Heart right ventricle (tissue), 16 donors: ENCODE measurements around the gene SULT1C3. TPM values are rescaled to one million over a fixed set of nuclear protein-coding genes. Genes with fewer than 3 reads are reported as not detected.
A peak's percentile ranks its signal among the peaks of the same experiment; 100 is the strongest.

Experiments used
- ATAC-seq, 8 donors: fragments of 200-7000 bp; cut with Tn5 transposase; one replicate each; pipeline ENCODE4 v1.9.1; 2020; ENCODE audit warnings: mild to moderate bottlenecking in 8 of 8, moderate library complexity in 8 of 8, moderate number of reproducible peaks in 1 of 8
- DNase-seq, 2 donors: peaks; one replicate each; pipeline ENCODE4 v3.0.0-alpha.2; 2020
- H3K27ac ChIP-seq, 10 donors: fragments of 200-600 bp; sonication (generic) in 2 of 10; one replicate each; pipeline versions ENCODE4 v1.5.0 to v1.8.0; 2020 to 2022; ENCODE audit warnings: mild to moderate bottlenecking in 3 of 10
- H3K27me3 ChIP-seq, 7 donors: fragments of 200-600 bp; one replicate each; pipeline ENCODE4 v1.8.0; 2021 to 2022; ENCODE audit warnings: mild to moderate bottlenecking in 2 of 7
- H3K36me3 ChIP-seq, 9 donors: fragments of 200-600 bp; sonication (generic) in 1 of 9; one replicate each; pipeline versions ENCODE4 v1.5.0 to v1.8.0; 2020 to 2022; ENCODE audit warnings: mild to moderate bottlenecking in 2 of 9
- H3K4me1 ChIP-seq, 9 donors: fragments of 200-600 bp; sonication (generic) in 1 of 9; one replicate each; pipeline versions ENCODE4 v1.5.0 to v1.8.0; 2020 to 2022; ENCODE audit warnings: mild to moderate bottlenecking in 4 of 9
- H3K4me3 ChIP-seq, 10 donors: fragments of 200-600 bp; sonication (generic) in 2 of 10; one replicate each; pipeline versions ENCODE4 v1.5.0 to v1.8.0; 2020 to 2022; ENCODE audit warnings: mild to moderate bottlenecking in 7 of 10, moderate library complexity in 2 of 10
- H3K9me3 ChIP-seq, 11 donors: fragments of 200-600 bp in 10 of 11; sonication (generic) in 2 of 11; one replicate each; pipeline versions ENCODE4 v1.5.0 to v1.8.0; 2013 to 2022; ENCODE audit warnings: mild to moderate bottlenecking in 2 of 11, control low read depth in 1 of 11, moderate library complexity in 1 of 11
- WGBS, 2 donors: extraction: QIAGEN DNeasy Blood & Tissue Kit; methylation state at CpG; one replicate each; pipeline ENCODE4 v1.1.7; 2013; ENCODE audit warnings: inconsistent platforms in 1 of 2; 5-methylcytosine and 5-hydroxymethylcytosine counted together
- intact Hi-C, 10 donors: fragments of 100-400 bp; cut with DNase I; formaldehyde crosslinking; loops; one replicate each; pipeline versions ENCODE4 v1.11.1 to v1.14.2; 2022
- polyA plus RNA-seq, 2 donors: library from polyadenylated mRNA; stranded (reverse); fragments of 200-250 nt; gene quantifications; one replicate each; pipeline ENCODE4 v1.2.3, GENCODE V29; 2013
- total RNA-seq, 10 donors: library from RNA; stranded (reverse); fragmentation: NEBNext Ultra II Directional in 3 of 10; extraction: Animal tissue kit (Norgen Biotek cat#: 25700) in 3 of 10; gene quantifications; one replicate each; pipeline versions ENCODE4 v1.2.1 to v1.2.4, GENCODE V29; 2021 to 2023
- TF ChIP-seq, protein P1 (sequence below), 9 donors: fragments of 200-600 bp; sonication (generic) in 2 of 9; IDR thresholded peaks; one replicate each; pipeline versions ENCODE4 v1.5.0 to v1.8.0; 2021 to 2022; ENCODE audit warnings: antibody characterized with exemption in 9 of 9, mild to moderate bottlenecking in 5 of 9, moderate library complexity in 1 of 9
- donor health status: Arrhythmogenic right ventricular cardiomyopathy.
- donor health status: ischemic (EF 13 %, LVEDD 7.1; RV severe dilation, severe dysfunction).
- donor health status: healthy with polysubstance abuse.
- donor health status: DM: no; HTN: yes; CAD: no.
- donor health status: DM: no; HTN: no; CAD: no.
- donor health status: ischemic (EF 25% LVEDD 6.9; RV normal size, moderate dysfunction).
- donor health status: ischemic (EF 25% LVEDD 5.7; RV mildly dilated, moderate dysfunction).
- donor health status: healthy.
- donor health status: DM: yes; HTN: yes; CAD: no.
- donor health status: Ischemic cardiomyopathy.
- donor health status: ischemic (EF 35%, LVEDD 5.7; RV mildly dilated, moderate dysfunction).
- donor health status: nonischemic (EF 11% LVEDD 7.7; RV severe dilation, severe dysfunction).
- donor health status: DM: yes; HTN: yes; CAD: no.
- donor health status: PGD.
- donor health status: ischemic (EF 29% LVEDD 5.4; RV normal size, mild dysfunction).
- donor health status: nonischemic (EF 23%, LVEDD 6.1; RV moderate dilation, normal function).

SULT1C3 gene
- total and polyA plus RNA-seq, 12 donors, result not detected

DNA sequence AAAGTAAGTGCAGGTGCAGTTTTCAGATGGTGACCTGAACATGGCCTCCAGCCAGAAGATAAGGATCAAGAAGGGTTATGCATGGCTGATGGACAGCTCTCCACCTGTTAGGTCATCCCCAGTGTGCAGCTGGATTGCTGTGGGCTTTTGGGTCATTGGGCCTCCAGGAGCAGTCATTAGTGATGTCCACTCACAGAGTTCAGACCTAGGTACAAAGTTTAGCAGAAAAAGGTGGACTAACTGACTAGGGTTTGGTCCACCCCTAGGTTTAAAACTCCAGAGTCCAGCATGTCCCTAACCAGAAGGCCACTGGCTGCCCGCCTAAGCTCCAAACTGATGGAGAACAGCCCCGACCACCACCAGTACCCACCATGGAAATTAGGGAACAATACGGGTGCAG is 30.6 kb downstream of the SULT1C3 start:
- Histone ChIP-seq H3K27ac (no peak overlapping the region), H3K9me3 (no peaks in the 10 kb centered on the region), H3K4me1 (peaks cover 0 to 5% (median 0%) of the 10 kb centered on the region in 9 donors), H3K4me3 (no peak overlapping the region), H3K27me3 (no peaks in the 10 kb centered on the region), H3K36me3 (no peaks in the 10 kb centered on the region)
- WGBS, 2 donors, result 81 to 98% methylated on average over 3 of the region's 3 CpGs
- ATAC-seq (no peak), DNase-seq (no peak)
- TF ChIP-seq, protein P1, sequence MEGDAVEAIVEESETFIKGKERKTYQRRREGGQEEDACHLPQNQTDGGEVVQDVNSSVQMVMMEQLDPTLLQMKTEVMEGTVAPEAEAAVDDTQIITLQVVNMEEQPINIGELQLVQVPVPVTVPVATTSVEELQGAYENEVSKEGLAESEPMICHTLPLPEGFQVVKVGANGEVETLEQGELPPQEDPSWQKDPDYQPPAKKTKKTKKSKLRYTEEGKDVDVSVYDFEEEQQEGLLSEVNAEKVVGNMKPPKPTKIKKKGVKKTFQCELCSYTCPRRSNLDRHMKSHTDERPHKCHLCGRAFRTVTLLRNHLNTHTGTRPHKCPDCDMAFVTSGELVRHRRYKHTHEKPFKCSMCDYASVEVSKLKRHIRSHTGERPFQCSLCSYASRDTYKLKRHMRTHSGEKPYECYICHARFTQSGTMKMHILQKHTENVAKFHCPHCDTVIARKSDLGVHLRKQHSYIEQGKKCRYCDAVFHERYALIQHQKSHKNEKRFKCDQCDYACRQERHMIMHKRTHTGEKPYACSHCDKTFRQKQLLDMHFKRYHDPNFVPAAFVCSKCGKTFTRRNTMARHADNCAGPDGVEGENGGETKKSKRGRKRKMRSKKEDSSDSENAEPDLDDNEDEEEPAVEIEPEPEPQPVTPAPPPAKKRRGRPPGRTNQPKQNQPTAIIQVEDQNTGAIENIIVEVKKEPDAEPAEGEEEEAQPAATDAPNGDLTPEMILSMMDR (IDR thresholded peaks at IDR 0.05), result no peak
- intact Hi-C loops, result no loop called here

DNA sequence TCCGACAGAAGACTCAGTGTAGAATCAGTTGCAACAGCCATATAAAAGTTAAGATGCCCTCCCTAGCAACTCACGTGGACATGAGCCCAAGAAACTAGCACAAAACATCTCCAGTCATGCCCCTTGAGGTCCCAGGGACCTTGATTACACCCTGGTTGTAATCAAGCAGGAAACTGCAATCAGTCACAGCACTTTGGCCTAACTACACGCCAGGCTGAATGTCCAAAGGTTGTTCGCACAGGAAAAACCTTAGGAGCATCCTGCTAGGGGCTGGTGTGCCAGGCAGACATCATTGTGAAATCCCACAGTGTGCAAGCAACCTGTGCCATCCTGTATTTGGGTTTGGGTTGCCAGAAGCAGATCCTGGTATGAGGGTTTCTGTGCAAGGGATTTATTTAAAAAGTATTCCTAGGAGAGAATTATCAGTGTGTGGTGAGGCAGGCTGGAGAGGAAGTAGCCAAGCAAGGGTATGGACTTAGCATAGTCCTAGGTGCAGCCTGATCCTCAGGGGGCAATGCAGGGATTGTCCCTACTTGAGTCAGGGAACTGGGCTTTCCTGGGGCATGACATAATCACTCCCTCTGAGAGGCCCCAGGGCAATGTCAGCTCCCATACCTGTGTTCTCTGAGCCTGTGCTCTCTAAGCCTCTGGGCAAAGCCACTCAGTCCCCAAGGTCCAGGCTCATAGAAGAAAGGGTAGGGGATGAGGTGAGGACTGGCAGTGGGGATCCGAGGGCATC is 31.2 kb downstream of the SULT1C3 start:
- DNase-seq (no peak), ATAC-seq (no peak)
- no peak overlapping the region for H3K4me3 ChIP-seq
- TF ChIP-seq, protein P1 (IDR thresholded peaks at IDR 0.05), result no peak
- H3K36me3 ChIP-seq, result no peaks in the 10 kb centered on the region
- H3K27ac ChIP-seq, result peak overlapping the region in 1 of 10 donors; percentile 56
- peaks cover 0 to 5% (median 0%) of the 10 kb centered on the region in 9 donors for H3K4me1 ChIP-seq
- H3K27me3 ChIP-seq, result peaks cover 0 to under 1% (median 0%) of the 10 kb centered on the region in 7 donors
- WGBS, 2 donors, result 74 to 75% methylated on average over 5 of the region's 5 CpGs
- intact Hi-C loops, result no loop called here
- no peaks in the 10 kb centered on the region for H3K9me3 ChIP-seq

DNA sequence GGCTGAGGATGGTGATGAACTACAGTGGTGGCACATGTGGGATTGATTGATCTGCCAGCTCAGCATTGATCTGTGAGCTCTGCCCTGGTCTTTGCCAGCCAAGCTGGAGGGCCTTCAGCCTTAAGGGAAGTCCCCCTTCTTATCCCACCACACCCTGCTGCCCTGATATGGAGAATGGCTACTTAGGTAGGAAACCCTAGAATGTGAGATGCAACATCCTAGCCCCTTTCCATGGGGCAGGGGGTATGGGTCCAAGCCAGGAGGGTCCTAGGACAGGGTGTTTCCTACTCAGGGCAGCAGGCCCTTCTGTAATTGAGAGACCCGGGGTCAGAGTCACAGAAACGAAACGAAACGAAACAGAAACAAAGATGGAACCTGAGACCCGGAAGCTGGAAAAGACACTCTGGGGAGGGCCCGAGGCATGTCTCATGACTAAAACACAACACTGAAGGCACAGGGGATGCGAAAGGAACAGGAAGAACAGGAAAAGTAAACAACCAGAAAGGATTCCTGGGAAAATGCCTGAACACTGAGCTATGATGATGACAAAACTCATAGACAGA is 32.0 kb downstream of the SULT1C3 start:
- Histone ChIP-seq H3K27ac (peak overlapping the region in 4 of 10 donors; percentile 21 to 73 (median 52)), H3K4me1 (peaks cover 0 to 5% (median 0%) of the 10 kb centered on the region in 9 donors), H3K4me3 (peak overlapping the region in 7 of 10 donors; percentile 5 to 37 (median 30)), H3K36me3 (no peaks in the 10 kb centered on the region), H3K9me3 (no peaks in the 10 kb centered on the region), H3K27me3 (peaks cover 0 to 4% (median 0%) of the 10 kb centered on the region in 7 donors)
- WGBS, 2 donors, result 49 to 52% methylated on average over 7 of the region's 7 CpGs
- ATAC-seq (peak in 6 of 8 donors; percentile 29 to 71 (median 62)), DNase-seq (peak in 1 of 2 donors; percentile 18)
- TF ChIP-seq, protein P1 (IDR thresholded peaks at IDR 0.05), result no peak
- intact Hi-C loops, result no loop called here

DNA sequence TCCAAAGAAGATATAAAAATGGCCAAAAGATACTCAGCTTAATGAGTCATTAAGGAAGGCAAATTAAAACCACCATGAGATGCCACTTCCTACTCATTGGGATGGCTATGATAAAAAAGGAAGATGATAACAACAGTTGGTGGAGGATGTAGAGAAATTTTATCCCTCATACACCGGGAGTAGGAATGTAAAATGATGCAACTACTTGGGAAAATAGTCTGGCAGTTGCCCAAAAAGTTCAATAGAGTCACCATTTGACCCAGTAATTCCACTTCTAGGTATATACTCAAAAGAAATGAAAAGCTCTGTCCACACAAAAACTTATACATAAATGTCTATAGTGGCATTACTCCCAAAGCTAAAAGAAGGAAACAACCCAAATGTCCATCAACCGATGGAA is 38.9 kb downstream of the SULT1C3 start:
- ATAC-seq, result no peak
- H3K27ac ChIP-seq, result no peak overlapping the region
- H3K9me3 ChIP-seq, result no peaks in the 10 kb centered on the region
- no peaks in the 10 kb centered on the region for H3K4me1 ChIP-seq
- intact Hi-C loops, result no loop called here
- 69 to 79% methylated on average over 2 of the region's 2 CpGs for WGBS, 2 donors
- peaks cover 0 to 4% (median 0%) of the 10 kb centered on the region in 7 donors for H3K27me3 ChIP-seq
- TF ChIP-seq, protein P1 (IDR thresholded peaks at IDR 0.05), result no peak
- no peak overlapping the region for H3K4me3 ChIP-seq
- H3K36me3 ChIP-seq, result no peaks in the 10 kb centered on the region
- no peak for DNase-seq
